SK-N-SH (cell line): ENCODE results near the gene SMAD3. TPM values are rescaled to one million over a fixed set of nuclear protein-coding genes. Genes with fewer than 3 reads are reported as not detected.
A peak's percentile ranks its signal among the peaks of the same experiment; 100 is the strongest.

Experiments used
- CTCF ChIA-PET: fragments of 300-600, 350-600 bp; formaldehyde crosslinking; extraction: SDS; loops from one replicate; lab custom pipeline; 2021; lab: Yijun Ruan, JAX
- POLR2A ChIA-PET: fragments of 350-600 bp; sonication (Branson Sonifier 250); formaldehyde crosslinking; extraction: SDS; loops from one replicate; lab custom pipeline; 2020; ENCODE audit warnings: antibody characterized with exemption, inconsistent platforms; lab: Yijun Ruan, JAX
- DNase-seq: peaks from one replicate; pipeline ENCODE4 v3.0.0; 2012
- H2AFZ ChIP-seq: fragments of 200-600 bp; sonication (generic); 2 replicates; pipeline ENCODE4 v1.8.1; 2016; ENCODE audit warnings: antibody characterized with exemption, mild to moderate bottlenecking, low read depth
- H3F3A ChIP-seq: fragments of 200-600 bp; sonication (generic); replicated peaks from 2 replicates; pipeline ENCODE3; 2016; ENCODE audit warnings: antibody characterized with exemption, mild to moderate bottlenecking; ENCODE audit not compliant: insufficient read depth
- H3K27ac ChIP-seq, 2 experiments: fragments of 200-500 bp in 1 of 2; fragments of 200-600 bp in 1 of 2; sonication (Bioruptor generic) in 1 of 2; sonication (generic), shearing (Covaris generic) in 1 of 2; 2 replicates each; pipeline versions ENCODE4 v1.5.1 to v1.6.1; 2014 to 2016; ENCODE audit warnings: low read depth in 2 of 2, inconsistent platforms in 1 of 2, low read length in 1 of 2, mild to moderate bottlenecking in 1 of 2, mixed read lengths in 1 of 2
- H3K27me3 ChIP-seq: fragments of 200-600 bp; sonication (generic), shearing (Covaris generic); 2 replicates; pipeline ENCODE4 v1.6.1; 2016; ENCODE audit warnings: mixed run types; ENCODE audit not compliant: insufficient read depth
- H3K36me3 ChIP-seq, 2 experiments: fragments of 200-500 bp in 1 of 2; fragments of 200-600 bp in 1 of 2; sonication (Bioruptor generic) in 1 of 2; sonication (generic) in 1 of 2; replicated peaks in 1 of 2; 2 replicates each; pipeline versions ENCODE3 to v1.5.1; 2014 to 2016; ENCODE audit warnings: low read length in 1 of 2, mild to moderate bottlenecking in 1 of 2; ENCODE audit not compliant: insufficient read depth in 2 of 2, control insufficient read depth in 1 of 2
- H3K4me1 ChIP-seq, 2 experiments: fragments of 200-500 bp in 1 of 2; fragments of 200-600 bp in 1 of 2; sonication (Bioruptor generic) in 1 of 2; sonication (generic), shearing (Covaris generic) in 1 of 2; 2 replicates each; pipeline versions ENCODE4 v1.5.1 to v1.6.1; 2014 to 2016; ENCODE audit warnings: low read depth in 1 of 2, low read length in 1 of 2, mixed run types in 1 of 2; ENCODE audit not compliant: insufficient read depth in 2 of 2, control insufficient read depth in 1 of 2
- H3K4me2 ChIP-seq: fragments of 200-600 bp; sonication (generic), shearing (Covaris generic); 2 replicates; pipeline ENCODE4 v1.6.1; 2017; ENCODE audit warnings: mixed run types
- H3K4me3 ChIP-seq, 2 experiments: fragments of 200-500 bp in 1 of 2; fragments of 200-600 bp in 1 of 2; sonication (Bioruptor generic) in 1 of 2; sonication (generic), shearing (Covaris generic) in 1 of 2; 2 replicates each; pipeline versions ENCODE4 v1.5.1 to v1.8.1; 2014 to 2016; ENCODE audit warnings: low read depth in 2 of 2, inconsistent platforms in 1 of 2, low read length in 1 of 2, mild to moderate bottlenecking in 1 of 2, mixed read lengths in 1 of 2, moderate library complexity in 1 of 2
- H3K79me2 ChIP-seq: fragments of 200-600 bp; sonication (generic); 2 replicates; pipeline ENCODE4 v1.8.1; 2017; ENCODE audit warnings: mild to moderate bottlenecking; ENCODE audit not compliant: insufficient read depth
- H3K9ac ChIP-seq: fragments of 200-600 bp; sonication (generic); 2 replicates; pipeline ENCODE4 v1.6.1; 2017; ENCODE audit warnings: mixed run types
- H3K9me2 ChIP-seq: fragments of 200-600 bp; sonication (generic); 2 replicates; pipeline ENCODE4 v1.6.1; 2017; ENCODE audit warnings: mixed run types
- H3K9me3 ChIP-seq: fragments of 200-600 bp; sonication (generic); 2 replicates; pipeline ENCODE4 v1.6.1; 2017; ENCODE audit warnings: mixed run types, mild to moderate bottlenecking, moderate library complexity
- H4K20me1 ChIP-seq: fragments of 200-600 bp; sonication (generic); 2 replicates; pipeline ENCODE4 v1.6.1; 2017; ENCODE audit warnings: mild to moderate bottlenecking, mixed run types; ENCODE audit not compliant: insufficient read depth
- CHD2 ChIP-seq: fragments of 150-350 bp; IDR thresholded peaks from 2 replicates; pipeline ENCODE4 v1.6.1; 2018; ENCODE audit warnings: low read length; ENCODE audit not compliant: partially characterized antibody
- GATA2 ChIP-seq: sonication (generic); formaldehyde crosslinking; IDR thresholded peaks from 2 replicates; pipeline ENCODE4 v1.5.0; 2020; ENCODE audit warnings: mild to moderate bottlenecking, missing genetic modification reagents
- MEF2A ChIP-seq: IDR thresholded peaks from 2 replicates; pipeline ENCODE4 v1.4.0; 2012; ENCODE audit warnings: low read depth, borderline replicate concordance
- MXI1 ChIP-seq: IDR thresholded peaks from 2 replicates; pipeline ENCODE4 v1.6.1; 2012; ENCODE audit warnings: mild to moderate bottlenecking, low read depth, low read length, improper control_type of control experiment
- NFIC ChIP-seq: IDR thresholded peaks from 2 replicates; pipeline ENCODE4 v1.4.0; 2012; ENCODE audit warnings: borderline replicate concordance
- POLR2AphosphoS5 ChIP-seq: IDR thresholded peaks from 2 replicates; pipeline ENCODE4 v1.6.1; 2012; ENCODE audit warnings: low read depth, low read length
- RCOR1 ChIP-seq: fragments of 150-350 bp; IDR thresholded peaks from 2 replicates; pipeline ENCODE4 v1.6.1; 2017; ENCODE audit warnings: antibody characterized with exemption, low read length
- RFX5 ChIP-seq: IDR thresholded peaks from 2 replicates; pipeline ENCODE4 v1.6.1; 2012; ENCODE audit warnings: mild to moderate bottlenecking, improper control_type of control experiment, low read length
- TCF12 ChIP-seq: IDR thresholded peaks from 2 replicates; pipeline ENCODE4 v1.4.0; 2012
- YY1 ChIP-seq: IDR thresholded peaks from 2 replicates; pipeline ENCODE4 v1.4.0; 2012; ENCODE audit warnings: low read depth, mild to moderate bottlenecking
- WGBS: methylation state at CpG from one replicate; pipeline ENCODE4 v1.1.6; 2017; ENCODE audit warnings: low lambda C conversion rate; 5-methylcytosine and 5-hydroxymethylcytosine counted together
- polyA plus RNA-seq, 3 experiments: library from polyadenylated mRNA; depleted of rRNA; stranded (reverse); fragments of >200 nt; gene quantifications; 2 replicates each; pipeline ENCODE4 v1.2.3, GENCODE V29; 2012
- TF ChIP-seq, protein P1 (sequence below): IDR thresholded peaks from 2 replicates; pipeline ENCODE4 v1.6.1; 2012; ENCODE audit warnings: mild to moderate bottlenecking, low read depth, low read length, moderate library complexity
- TF ChIP-seq, protein P2 (sequence below): IDR thresholded peaks from 2 replicates; pipeline ENCODE4 v1.4.0; 2012; ENCODE audit warnings: low read depth
- TF ChIP-seq, protein P3 (sequence below): IDR thresholded peaks from 2 replicates; pipeline ENCODE4; 2012

SMAD3 gene
- polyA plus RNA-seq, 1 of the 3 experiments (the other 2 are of a cell fraction): 19.5 TPM

DNA sequence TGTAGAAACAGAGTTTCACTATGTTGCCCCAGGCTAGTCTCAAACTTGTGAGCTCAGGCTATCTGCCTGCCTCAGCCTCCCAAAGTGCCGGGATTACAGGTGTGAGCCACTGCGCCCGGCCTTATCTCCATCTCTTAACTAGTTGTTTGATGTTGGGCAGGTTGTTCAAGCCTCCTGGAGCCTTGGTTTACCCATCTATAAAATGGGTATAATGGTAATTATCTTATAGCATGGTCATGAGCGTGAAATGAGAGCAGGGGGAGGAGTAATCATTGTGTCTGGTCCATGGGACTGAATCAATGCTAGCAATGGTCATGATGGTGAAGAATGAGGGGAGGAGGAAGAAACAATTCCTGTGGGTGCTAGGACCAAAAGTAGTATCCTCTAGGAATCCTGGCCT lies 32.0 kb downstream of the SMAD3 start:
- H3K27ac ChIP-seq: peak overlapping the region; percentile 57 to 62; a peak in 2 of 4 replicates
- peaks cover 20 to 26% of the 10 kb centered on the region in 2 experiments; a peak in 3 of 4 replicates for H3K4me1 ChIP-seq

DNA sequence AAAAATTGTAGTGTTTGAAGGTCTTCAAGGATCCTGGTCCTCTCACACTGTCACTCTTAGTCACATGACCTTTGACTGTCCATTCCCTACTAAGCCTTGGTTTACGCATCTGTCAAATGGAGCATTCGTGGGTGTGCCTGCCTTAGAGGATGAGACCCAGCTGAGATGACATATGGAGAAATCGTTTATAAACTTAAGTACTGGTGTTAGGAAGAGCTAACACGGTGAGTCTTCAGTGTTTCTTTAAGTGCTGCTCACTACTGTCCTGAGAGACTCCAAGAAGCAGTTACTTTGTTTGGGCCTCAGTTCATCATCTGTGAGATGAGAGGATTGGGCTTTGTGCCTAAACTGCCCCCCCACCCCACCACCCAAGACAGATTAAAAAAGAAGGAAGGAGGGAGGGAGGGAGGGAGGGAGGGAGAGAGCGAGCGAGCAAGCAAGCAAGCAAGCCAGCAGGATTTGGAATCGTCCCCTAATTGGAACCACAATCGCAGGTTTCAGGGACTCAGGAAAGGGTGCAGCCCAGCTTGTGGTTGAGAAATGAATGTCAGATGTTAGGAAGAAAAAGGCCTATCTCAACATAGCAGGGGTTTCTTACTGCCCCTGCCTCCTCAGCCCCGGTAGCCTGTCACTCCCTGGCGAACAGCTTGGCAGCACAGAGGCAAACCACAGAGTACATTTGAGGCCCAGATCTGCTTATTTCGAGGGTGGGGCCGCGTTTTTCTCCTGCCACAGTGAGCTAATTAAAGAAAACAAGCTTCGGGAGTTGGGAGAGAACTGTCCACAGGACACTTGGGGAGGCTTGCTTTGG lies 32.7 kb downstream of the SMAD3 start:
- peak overlapping the region; percentile 57 to 62 for H3K27ac ChIP-seq
- peaks cover 98% of the 10 kb centered on the region for H3K79me2 ChIP-seq
- H3K9ac ChIP-seq: no peak overlapping the region
- H3K4me3 ChIP-seq: no peak overlapping the region
- no peak for DNase-seq
- H3K27me3 ChIP-seq: no peaks in the 10 kb centered on the region
- peaks cover 0 to 6% of the 10 kb centered on the region in 2 experiments for H3K36me3 ChIP-seq
- ChIA-PET CTCF (no interaction called here), POLR2A (interaction anchor here (1.1 kb wide), 1 partner anchor 94 kb away, joined by 3 read pairs; no protein-coding TSS in a partner anchor)
- H2AFZ ChIP-seq: no peak overlapping the region
- TF ChIP-seq NFIC (peak; percentile 29; the same call in 1 of the 2 replicates), RFX5 (no peak), TCF12 (peak; percentile 72; the same call in 1 of the 2 replicates)
- TF ChIP-seq, protein P1, sequence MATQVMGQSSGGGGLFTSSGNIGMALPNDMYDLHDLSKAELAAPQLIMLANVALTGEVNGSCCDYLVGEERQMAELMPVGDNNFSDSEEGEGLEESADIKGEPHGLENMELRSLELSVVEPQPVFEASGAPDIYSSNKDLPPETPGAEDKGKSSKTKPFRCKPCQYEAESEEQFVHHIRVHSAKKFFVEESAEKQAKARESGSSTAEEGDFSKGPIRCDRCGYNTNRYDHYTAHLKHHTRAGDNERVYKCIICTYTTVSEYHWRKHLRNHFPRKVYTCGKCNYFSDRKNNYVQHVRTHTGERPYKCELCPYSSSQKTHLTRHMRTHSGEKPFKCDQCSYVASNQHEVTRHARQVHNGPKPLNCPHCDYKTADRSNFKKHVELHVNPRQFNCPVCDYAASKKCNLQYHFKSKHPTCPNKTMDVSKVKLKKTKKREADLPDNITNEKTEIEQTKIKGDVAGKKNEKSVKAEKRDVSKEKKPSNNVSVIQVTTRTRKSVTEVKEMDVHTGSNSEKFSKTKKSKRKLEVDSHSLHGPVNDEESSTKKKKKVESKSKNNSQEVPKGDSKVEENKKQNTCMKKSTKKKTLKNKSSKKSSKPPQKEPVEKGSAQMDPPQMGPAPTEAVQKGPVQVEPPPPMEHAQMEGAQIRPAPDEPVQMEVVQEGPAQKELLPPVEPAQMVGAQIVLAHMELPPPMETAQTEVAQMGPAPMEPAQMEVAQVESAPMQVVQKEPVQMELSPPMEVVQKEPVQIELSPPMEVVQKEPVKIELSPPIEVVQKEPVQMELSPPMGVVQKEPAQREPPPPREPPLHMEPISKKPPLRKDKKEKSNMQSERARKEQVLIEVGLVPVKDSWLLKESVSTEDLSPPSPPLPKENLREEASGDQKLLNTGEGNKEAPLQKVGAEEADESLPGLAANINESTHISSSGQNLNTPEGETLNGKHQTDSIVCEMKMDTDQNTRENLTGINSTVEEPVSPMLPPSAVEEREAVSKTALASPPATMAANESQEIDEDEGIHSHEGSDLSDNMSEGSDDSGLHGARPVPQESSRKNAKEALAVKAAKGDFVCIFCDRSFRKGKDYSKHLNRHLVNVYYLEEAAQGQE: no peak
- TF ChIP-seq, protein P2, sequence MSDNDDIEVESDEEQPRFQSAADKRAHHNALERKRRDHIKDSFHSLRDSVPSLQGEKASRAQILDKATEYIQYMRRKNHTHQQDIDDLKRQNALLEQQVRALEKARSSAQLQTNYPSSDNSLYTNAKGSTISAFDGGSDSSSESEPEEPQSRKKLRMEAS: no peak
- TF ChIP-seq, protein P3, sequence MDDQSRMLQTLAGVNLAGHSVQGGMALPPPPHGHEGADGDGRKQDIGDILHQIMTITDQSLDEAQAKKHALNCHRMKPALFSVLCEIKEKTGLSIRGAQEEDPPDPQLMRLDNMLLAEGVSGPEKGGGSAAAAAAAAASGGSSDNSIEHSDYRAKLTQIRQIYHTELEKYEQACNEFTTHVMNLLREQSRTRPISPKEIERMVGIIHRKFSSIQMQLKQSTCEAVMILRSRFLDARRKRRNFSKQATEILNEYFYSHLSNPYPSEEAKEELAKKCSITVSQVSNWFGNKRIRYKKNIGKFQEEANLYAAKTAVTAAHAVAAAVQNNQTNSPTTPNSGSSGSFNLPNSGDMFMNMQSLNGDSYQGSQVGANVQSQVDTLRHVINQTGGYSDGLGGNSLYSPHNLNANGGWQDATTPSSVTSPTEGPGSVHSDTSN: peak; percentile 37; the same call in 1 of the 2 replicates
- H3K9me2 ChIP-seq: no peaks in the 10 kb centered on the region
- peaks cover 19 to 23% of the 10 kb centered on the region in 2 experiments; a peak in 3 of 4 replicates for H3K4me1 ChIP-seq
- peaks cover 22% of the 10 kb centered on the region for H3F3A ChIP-seq
- 47% methylated on average over 10 of the region's 14 CpGs for WGBS
- H4K20me1 ChIP-seq: peaks cover 16% of the 10 kb centered on the region
- no peak overlapping the region for H3K4me2 ChIP-seq
- H3K9me3 ChIP-seq: no peaks in the 10 kb centered on the region

More for the DNA sequence above, 32.0 kb downstream of the SMAD3 start:
- Histone ChIP-seq H4K20me1 (peaks cover 17% of the 10 kb centered on the region), H3K9ac (no peak overlapping the region), H3K9me3 (no peaks in the 10 kb centered on the region), H3K36me3 (peaks cover 0 to 7% of the 10 kb centered on the region in 2 experiments), H2AFZ (no peak overlapping the region), H3K79me2 (peaks cover 98% of the 10 kb centered on the region), H3K27me3 (no peaks in the 10 kb centered on the region), H3K4me2 (no peak overlapping the region), H3F3A (peaks cover 22% of the 10 kb centered on the region), H3K9me2 (no peaks in the 10 kb centered on the region), H3K4me3 (no peak overlapping the region)
- DNase-seq: no peak
- ChIA-PET POLR2A (no interaction called here), CTCF (no interaction called here)
- 98% methylated on average over 4 of the region's 4 CpGs for WGBS
- TF ChIP-seq YY1: no peak
- TF ChIP-seq RCOR1: no peak
- TF ChIP-seq MEF2A: no peak
- TF ChIP-seq GATA2 (CRISPR knock-in tag): no peak
- no peak for TF ChIP-seq CHD2
- no peak for TF ChIP-seq POLR2AphosphoS5
- TF ChIP-seq, protein P1: no peak
- TF ChIP-seq MXI1: no peak
